ENCODE data around the gene RPL29.

The RPL29 gene

GRCh38 chr3:51971350-51971749, 24.3 kb downstream of the RPL29 start:
- peaks cover 39% of the 10 kb centered on the region for H3K4me1 ChIP-seq (ENCODE audit: insufficient read depth, insufficient read length)
- DNase-seq (ENCODE audit: low read depth, low spot score): no peak
- peak overlapping the region; percentile 6 for H3K4me3 ChIP-seq (ENCODE audit: insufficient read length, low read depth)
- no peaks in the 10 kb centered on the region for H3K9me3 ChIP-seq (ENCODE audit: insufficient read depth, low read length)
- TF ChIP-seq YY1 (IDR thresholded peaks at IDR 0.05; ENCODE audit: insufficient read depth, insufficient read length) (no peak), ZNF274 (IDR thresholded peaks at IDR 0.05; ENCODE audit: low read depth, low read length) (no peak), SUZ12 (IDR thresholded peaks at IDR 0.05; ENCODE audit: extremely low read depth, insufficient read depth, insufficient read length) (no peak)
- peaks cover 22% of the 10 kb centered on the region for H3K27me3 ChIP-seq (ENCODE audit: insufficient read depth, insufficient read length)
- peak overlapping the region; percentile 39 for H3K9ac ChIP-seq (ENCODE audit: insufficient read length, low read depth)
- peaks cover 27% of the 10 kb centered on the region for H3K36me3 ChIP-seq (ENCODE audit: insufficient read depth, insufficient read length, low read length)

- peak overlapping the region; percentile 3 for H3K9ac ChIP-seq (ENCODE audit: insufficient read length, low read depth)
- H3K36me3 ChIP-seq (ENCODE audit: insufficient read depth, insufficient read length, low read length): peaks cover 27% of the 10 kb centered on the region
- peaks cover 43% of the 10 kb centered on the region for H3K4me1 ChIP-seq (ENCODE audit: insufficient read depth, insufficient read length)
- peak overlapping the region; percentile 6 for H3K4me3 ChIP-seq (ENCODE audit: insufficient read length, low read depth)
- TF ChIP-seq YY1 (IDR thresholded peaks at IDR 0.05; ENCODE audit: insufficient read depth, insufficient read length) (no peak), SUZ12 (IDR thresholded peaks at IDR 0.05; ENCODE audit: extremely low read depth, insufficient read depth, insufficient read length) (no peak), ZNF274 (IDR thresholded peaks at IDR 0.05; ENCODE audit: low read depth, low read length) (no peak)
- no peak for DNase-seq (ENCODE audit: low read depth, low spot score)
- H3K27me3 ChIP-seq (ENCODE audit: insufficient read depth, insufficient read length): peaks cover 17% of the 10 kb centered on the region
- H3K9me3 ChIP-seq (ENCODE audit: insufficient read depth, low read length): no peaks in the 10 kb centered on the region
Measured at GRCh38 chr3:51970606-51971300, 24.9 kb downstream of the RPL29 start.

GRCh38 chr3:51969841-51970240, 25.9 kb downstream of the RPL29 start:
- H3K9me3 ChIP-seq (ENCODE audit: insufficient read depth, low read length): no peaks in the 10 kb centered on the region
- H3K27me3 ChIP-seq (ENCODE audit: insufficient read depth, insufficient read length): peaks cover 8% of the 10 kb centered on the region
- peaks cover 46% of the 10 kb centered on the region for H3K4me1 ChIP-seq (ENCODE audit: insufficient read depth, insufficient read length)
- no peak overlapping the region for H3K9ac ChIP-seq (ENCODE audit: insufficient read length, low read depth)
- TF ChIP-seq SUZ12 (IDR thresholded peaks at IDR 0.05; ENCODE audit: extremely low read depth, insufficient read depth, insufficient read length) (no peak), YY1 (IDR thresholded peaks at IDR 0.05; ENCODE audit: insufficient read depth, insufficient read length) (no peak), ZNF274 (IDR thresholded peaks at IDR 0.05; ENCODE audit: low read depth, low read length) (no peak)
- no peak overlapping the region for H3K4me3 ChIP-seq (ENCODE audit: insufficient read length, low read depth)
- no peak for DNase-seq (ENCODE audit: low read depth, low spot score)
- H3K36me3 ChIP-seq (ENCODE audit: insufficient read depth, insufficient read length, low read length): peaks cover 28% of the 10 kb centered on the region

GRCh38 chr3:51968883-51969678, 26.6 kb downstream of the RPL29 start:
- TF ChIP-seq YY1 (IDR thresholded peaks at IDR 0.05; ENCODE audit: insufficient read depth, insufficient read length) (no peak), SUZ12 (IDR thresholded peaks at IDR 0.05; ENCODE audit: extremely low read depth, insufficient read depth, insufficient read length) (no peak), ZNF274 (IDR thresholded peaks at IDR 0.05; ENCODE audit: low read depth, low read length) (no peak)
- peaks cover 28% of the 10 kb centered on the region for H3K36me3 ChIP-seq (ENCODE audit: insufficient read depth, insufficient read length, low read length)
- DNase-seq (ENCODE audit: low read depth, low spot score): no peak
- peak overlapping the region; percentile 14 for H3K9ac ChIP-seq (ENCODE audit: insufficient read length, low read depth)
- H3K4me1 ChIP-seq (ENCODE audit: insufficient read depth, insufficient read length): peaks cover 47% of the 10 kb centered on the region
- no peak overlapping the region for H3K4me3 ChIP-seq (ENCODE audit: insufficient read length, low read depth)
- peaks cover 1% of the 10 kb centered on the region for H3K27me3 ChIP-seq (ENCODE audit: insufficient read depth, insufficient read length)
- H3K9me3 ChIP-seq (ENCODE audit: insufficient read depth, low read length): no peaks in the 10 kb centered on the region

GRCh38 chr3:51968170-51968775, 27.4 kb downstream of the RPL29 start:
- Histone ChIP-seq H3K4me3 (ENCODE audit: insufficient read length, low read depth) (peak overlapping the region; percentile 67), H3K9ac (ENCODE audit: insufficient read length, low read depth) (peak overlapping the region; percentile 94), H3K27me3 (ENCODE audit: insufficient read depth, insufficient read length) (no peaks in the 10 kb centered on the region), H3K9me3 (ENCODE audit: insufficient read depth, low read length) (no peaks in the 10 kb centered on the region), H3K36me3 (ENCODE audit: insufficient read depth, insufficient read length, low read length) (peaks cover 30% of the 10 kb centered on the region), H3K4me1 (ENCODE audit: insufficient read depth, insufficient read length) (peaks cover 46% of the 10 kb centered on the region)
- DNase-seq (ENCODE audit: low read depth, low spot score): no peak
- TF ChIP-seq YY1 (IDR thresholded peaks at IDR 0.05; ENCODE audit: insufficient read depth, insufficient read length) (no peak), SUZ12 (IDR thresholded peaks at IDR 0.05; ENCODE audit: extremely low read depth, insufficient read depth, insufficient read length) (no peak), ZNF274 (IDR thresholded peaks at IDR 0.05; ENCODE audit: low read depth, low read length) (no peak)

GRCh38 chr3:51967384-51968169, 28.1 kb downstream of the RPL29 start, which contains the start of gene PCBP4:
Gene PCBP4, minus strand, starts transcription at chr3:51967454. Its CDS starts 6,214 bp downstream, at chr3:51961240.
- H3K9ac ChIP-seq (ENCODE audit: insufficient read length, low read depth): peak within 1 kb of the TSS; percentile 94
- peaks cover 52% of the 10 kb centered on the region for H3K4me1 ChIP-seq (ENCODE audit: insufficient read depth, insufficient read length)
- H3K9me3 ChIP-seq (ENCODE audit: insufficient read depth, low read length): no peaks in the 10 kb centered on the region
- H3K27me3 ChIP-seq (ENCODE audit: insufficient read depth, insufficient read length): no peaks in the 10 kb centered on the region
- peaks cover 37% of the 10 kb centered on the region for H3K36me3 ChIP-seq (ENCODE audit: insufficient read depth, insufficient read length, low read length)
- TF ChIP-seq YY1 (IDR thresholded peaks at IDR 0.05; ENCODE audit: insufficient read depth, insufficient read length) (no peak), SUZ12 (IDR thresholded peaks at IDR 0.05; ENCODE audit: extremely low read depth, insufficient read depth, insufficient read length) (no peak), ZNF274 (IDR thresholded peaks at IDR 0.05; ENCODE audit: low read depth, low read length) (no peak)
- DNase-seq (ENCODE audit: low read depth, low spot score): no peak
- H3K4me3 ChIP-seq (ENCODE audit: insufficient read length, low read depth): peak within 1 kb of the TSS; percentile 68

Measured in NT2/D1 (cell line).